Keratinocyte (primary cell): ENCODE data around the gene SLC20A1. TPM values are rescaled to one million over a fixed set of nuclear protein-coding genes. Genes with fewer than 3 reads are reported as not detected.

ENCODE experiments used
- DNase-seq: peaks from one replicate; pipeline ENCODE4 v3.0.0-alpha.2; 2011; ENCODE audit warnings: low read depth, missing footprints, low spot score
- FAIRE-seq: peaks from 2 replicates; lab custom pipeline; 2011; peaks lifted over from hg19 to GRCh38; lab: Jason Lieb, UNC
- H2AFZ ChIP-seq: 2 replicates; pipeline ENCODE4 v1.6.0; 2012; ENCODE audit warnings: low read length, control low read depth, inconsistent platforms; ENCODE audit not compliant: control insufficient read depth
- H3K27ac ChIP-seq: 2 replicates; pipeline ENCODE4 v1.5.1; 2011; ENCODE audit warnings: low read length; ENCODE audit not compliant: control insufficient read depth, insufficient read depth
- H3K27me3 ChIP-seq: 3 replicates; pipeline ENCODE4 v1.6.0; 2011; ENCODE audit warnings: low read length; ENCODE audit not compliant: control insufficient read depth, insufficient read depth; ENCODE audit errors: extremely low read depth
- H3K36me3 ChIP-seq, 2 experiments: 2 replicates in 1 of 2; 3 replicates in 1 of 2; pipeline ENCODE4 v1.5.1; 2011; ENCODE audit warnings: low read length in 2 of 2, mild to moderate bottlenecking in 1 of 2; ENCODE audit not compliant: control insufficient read depth in 2 of 2, insufficient read depth in 2 of 2; ENCODE audit errors: extremely low read depth in 1 of 2
- H3K4me1 ChIP-seq: 3 replicates; pipeline ENCODE4 v1.5.1; 2011; ENCODE audit warnings: low read length; ENCODE audit not compliant: control insufficient read depth, insufficient read depth; ENCODE audit errors: extremely low read depth
- H3K4me2 ChIP-seq: 3 replicates; pipeline ENCODE4 v1.6.0; 2011; ENCODE audit warnings: low read depth, low read length; ENCODE audit not compliant: control insufficient read depth, insufficient read depth; ENCODE audit errors: extremely low read depth
- H3K4me3 ChIP-seq, 3 experiments: fragments of 200-600 bp in 1 of 3; sonication (generic) in 1 of 3; 2 replicates in 2 of 3; 3 replicates in 1 of 3; pipeline ENCODE4 v1.5.1; 2011 to 2016; ENCODE audit warnings: low read length in 3 of 3, mild to moderate bottlenecking in 3 of 3, control low read depth in 2 of 3, inconsistent platforms in 1 of 3, low read depth in 1 of 3, mixed read lengths in 1 of 3, mixed run types in 1 of 3, moderate library complexity in 1 of 3; ENCODE audit not compliant: control insufficient read depth in 2 of 3, insufficient read depth in 2 of 3; ENCODE audit errors: extremely low read depth in 1 of 3
- H3K79me2 ChIP-seq: 2 replicates; pipeline ENCODE4 v1.6.0; 2012; ENCODE audit warnings: low read length; ENCODE audit not compliant: control insufficient read depth, insufficient read depth
- H3K9ac ChIP-seq: 3 replicates; pipeline ENCODE4 v1.6.0; 2011; ENCODE audit warnings: low read length; ENCODE audit not compliant: control insufficient read depth, insufficient read depth; ENCODE audit errors: extremely low read depth
- H3K9me1 ChIP-seq: 3 replicates; pipeline ENCODE4 v1.6.0; 2011; ENCODE audit warnings: low read length; ENCODE audit not compliant: control insufficient read depth, insufficient read depth; ENCODE audit errors: extremely low read depth
- H3K9me3 ChIP-seq: 2 replicates; pipeline ENCODE4 v1.5.1; 2012; ENCODE audit warnings: low read depth, low read length; ENCODE audit not compliant: control insufficient read depth
- H4K20me1 ChIP-seq: 3 replicates; pipeline ENCODE4 v1.6.0; 2011; ENCODE audit warnings: low read length; ENCODE audit not compliant: control insufficient read depth, insufficient read depth; ENCODE audit errors: extremely low read depth
- CTCF ChIP-seq, 3 experiments: IDR thresholded peaks in 1 of 3; conservative IDR thresholded peaks in 1 of 3; optimal IDR thresholded peaks in 1 of 3; 2 replicates in 2 of 3; 3 replicates in 1 of 3; pipeline versions ENCODE3 to v1.5.1; 2011; ENCODE audit warnings: low read length in 3 of 3, mild to moderate bottlenecking in 3 of 3, moderate library complexity in 2 of 3, control low read depth in 1 of 3, inconsistent platforms in 1 of 3; ENCODE audit not compliant: insufficient read depth in 2 of 3; ENCODE audit errors: extremely low read depth in 1 of 3
- EZH2 ChIP-seq: IDR thresholded peaks from one replicate; pipeline ENCODE4 v1.6.1; 2012; ENCODE audit warnings: inconsistent platforms, mild to moderate bottlenecking, low read length, moderate library complexity
- dilution Hi-C: fragments of 300-500 bp; cut with MboI; formaldehyde crosslinking; loops from one replicate; pipeline ENCODE4 v1.7.0; 2020; ENCODE audit warnings: low sequenced_read_pairs; ENCODE audit not compliant: extremely low pct_ligation_motif_present
- polyA plus RNA-seq, 5 experiments: library from polyadenylated mRNA; depleted of rRNA in 3 of 5; stranded (reverse) in 3 of 5; stranded (forward) in 1 of 5; unstranded in 1 of 5; fragments of >200 nt; gene quantifications; 1 replicate in 1 of 5; 2 replicates in 3 of 5; 3 replicates in 1 of 5; pipeline versions ENCODE4 v1.2.1 to v1.2.3, GENCODE V29; 2011 to 2012; ENCODE audit warnings: missing spikeins in 2 of 5, low read depth in 1 of 5, low replicate concordance in 1 of 5

SLC20A1 gene
- polyA plus RNA-seq, 1 donor (not counting 4 experiments of a cell fraction or from before 2014, with no cell fraction given), result 265 TPM

GRCh38 chr2:112671801-112672200 is 26.1 kb downstream of the SLC20A1 start:
- Histone ChIP-seq H3K27me3 (no peaks in the 10 kb centered on the region), H3K27ac (no peak overlapping the region), H3K4me1 (no peaks in the 10 kb centered on the region), H3K9ac (no peak overlapping the region), H3K79me2 (no peaks in the 10 kb centered on the region), H4K20me1 (no peaks in the 10 kb centered on the region), H2AFZ (no peak overlapping the region), H3K9me3 (no peaks in the 10 kb centered on the region), H3K4me2 (no peak overlapping the region), H3K9me1 (no peaks in the 10 kb centered on the region), H3K36me3 (no peaks in the 10 kb centered on the region), H3K4me3 (no peak overlapping the region)
- no peak for TF ChIP-seq CTCF (optimal IDR thresholded peaks at IDR 0.05 in 1 of 3, IDR thresholded peaks at IDR 0.05 in 1 of 3, conservative IDR thresholded peaks at IDR 0.05 in 1 of 3; ENCODE audit: extremely low read depth in 1 of 3, insufficient read depth in 2 of 3, low read length in 3 of 3)
- TF ChIP-seq EZH2, result no peak
- dilution Hi-C loops, result no loop called here
- DNase-seq, result no peak
- FAIRE-seq, result no peak

- no peaks in the 10 kb centered on the region for H3K4me1 ChIP-seq
- no peak overlapping the region for H3K9ac ChIP-seq
- H4K20me1 ChIP-seq, result no peaks in the 10 kb centered on the region
- dilution Hi-C loops, result no loop called here
- H3K4me2 ChIP-seq, result no peak overlapping the region
- H3K4me3 ChIP-seq, result no peak overlapping the region
- TF ChIP-seq EZH2 (no peak), CTCF (optimal IDR thresholded peaks at IDR 0.05 in 1 of 3, IDR thresholded peaks at IDR 0.05 in 1 of 3, conservative IDR thresholded peaks at IDR 0.05 in 1 of 3; ENCODE audit: extremely low read depth in 1 of 3, insufficient read depth in 2 of 3, low read length in 3 of 3) (no peak)
- no peaks in the 10 kb centered on the region for H3K9me3 ChIP-seq
- H3K36me3 ChIP-seq, result no peaks in the 10 kb centered on the region
- no peaks in the 10 kb centered on the region for H3K79me2 ChIP-seq
- no peaks in the 10 kb centered on the region for H3K27me3 ChIP-seq
- H2AFZ ChIP-seq, result no peak overlapping the region
- no peak overlapping the region for H3K27ac ChIP-seq
- no peaks in the 10 kb centered on the region for H3K9me1 ChIP-seq
- DNase-seq (no peak), FAIRE-seq (no peak)
Observed at GRCh38 chr2:112673008-112673407, 27.3 kb downstream of the SLC20A1 start.
